22Rv1 (cell line): ENCODE measurements around the gene ALX4.

Experiments used
- H3K27ac ChIP-seq: fragments of 450-650 bp; 2 replicates; pipeline ENCODE4 v1.5.1; 2017
- ZFX ChIP-seq: fragments of 450-650 bp; IDR thresholded peaks from 2 replicates; pipeline ENCODE4 v1.6.1; 2017; ENCODE audit warnings: antibody characterized with exemption, borderline replicate concordance
- TF ChIP-seq, protein P1 (sequence below): fragments of 450-650 bp; IDR thresholded peaks from 2 replicates; pipeline ENCODE4 v1.5.1; 2017; ENCODE audit warnings: mild to moderate bottlenecking

Gene ALX4

DNA sequence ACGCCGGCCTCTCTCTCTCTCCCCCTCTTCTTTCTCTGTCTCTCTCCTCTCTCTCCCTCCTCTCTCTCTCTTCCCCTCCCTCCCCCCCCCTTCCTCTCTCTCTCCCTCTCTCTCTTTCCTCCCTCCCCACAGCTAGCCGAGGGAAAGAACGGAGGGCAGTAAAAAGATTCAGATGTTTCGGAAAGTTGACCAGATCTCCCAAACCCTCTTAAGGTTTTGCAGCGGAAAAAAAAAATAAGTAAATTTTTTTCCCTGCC, 195 bp upstream of the ALX4 start:
- H3K27ac ChIP-seq, result no peak overlapping the region
- TF ChIP-seq, protein P1, sequence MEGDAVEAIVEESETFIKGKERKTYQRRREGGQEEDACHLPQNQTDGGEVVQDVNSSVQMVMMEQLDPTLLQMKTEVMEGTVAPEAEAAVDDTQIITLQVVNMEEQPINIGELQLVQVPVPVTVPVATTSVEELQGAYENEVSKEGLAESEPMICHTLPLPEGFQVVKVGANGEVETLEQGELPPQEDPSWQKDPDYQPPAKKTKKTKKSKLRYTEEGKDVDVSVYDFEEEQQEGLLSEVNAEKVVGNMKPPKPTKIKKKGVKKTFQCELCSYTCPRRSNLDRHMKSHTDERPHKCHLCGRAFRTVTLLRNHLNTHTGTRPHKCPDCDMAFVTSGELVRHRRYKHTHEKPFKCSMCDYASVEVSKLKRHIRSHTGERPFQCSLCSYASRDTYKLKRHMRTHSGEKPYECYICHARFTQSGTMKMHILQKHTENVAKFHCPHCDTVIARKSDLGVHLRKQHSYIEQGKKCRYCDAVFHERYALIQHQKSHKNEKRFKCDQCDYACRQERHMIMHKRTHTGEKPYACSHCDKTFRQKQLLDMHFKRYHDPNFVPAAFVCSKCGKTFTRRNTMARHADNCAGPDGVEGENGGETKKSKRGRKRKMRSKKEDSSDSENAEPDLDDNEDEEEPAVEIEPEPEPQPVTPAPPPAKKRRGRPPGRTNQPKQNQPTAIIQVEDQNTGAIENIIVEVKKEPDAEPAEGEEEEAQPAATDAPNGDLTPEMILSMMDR, result no peak
- TF ChIP-seq ZFX, result no peak

DNA sequence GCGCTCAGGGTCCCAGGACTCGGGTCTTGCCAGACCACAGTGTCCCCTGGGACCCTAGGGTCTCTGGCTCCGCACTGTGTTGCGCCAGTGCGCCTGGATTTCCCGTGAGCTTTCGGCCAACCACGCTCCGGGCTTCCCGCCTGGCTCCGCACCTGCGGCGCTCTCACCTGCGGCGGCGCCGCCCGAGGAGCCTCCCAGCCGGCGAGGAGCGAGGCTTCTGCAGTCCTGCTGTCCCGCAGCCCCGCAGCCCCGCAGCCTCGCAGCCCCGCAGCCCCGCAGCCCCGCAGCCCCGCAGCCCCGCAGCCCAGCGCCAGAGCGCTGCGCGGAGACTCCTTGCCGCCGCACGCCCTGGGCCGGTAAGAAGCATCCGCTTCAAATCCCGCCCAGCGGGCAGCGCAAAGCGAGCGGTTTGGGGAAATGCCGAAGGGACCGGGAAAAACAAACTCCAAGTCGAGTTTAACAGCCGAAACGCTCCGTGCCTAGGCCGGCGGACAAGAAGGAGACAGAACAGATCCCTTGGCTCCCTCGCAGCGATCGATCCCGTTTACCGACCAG, 939 bp downstream of the ALX4 start:
- TF ChIP-seq, protein P1, result no peak
- TF ChIP-seq ZFX, result no peak
- no peak overlapping the region for H3K27ac ChIP-seq

DNA sequence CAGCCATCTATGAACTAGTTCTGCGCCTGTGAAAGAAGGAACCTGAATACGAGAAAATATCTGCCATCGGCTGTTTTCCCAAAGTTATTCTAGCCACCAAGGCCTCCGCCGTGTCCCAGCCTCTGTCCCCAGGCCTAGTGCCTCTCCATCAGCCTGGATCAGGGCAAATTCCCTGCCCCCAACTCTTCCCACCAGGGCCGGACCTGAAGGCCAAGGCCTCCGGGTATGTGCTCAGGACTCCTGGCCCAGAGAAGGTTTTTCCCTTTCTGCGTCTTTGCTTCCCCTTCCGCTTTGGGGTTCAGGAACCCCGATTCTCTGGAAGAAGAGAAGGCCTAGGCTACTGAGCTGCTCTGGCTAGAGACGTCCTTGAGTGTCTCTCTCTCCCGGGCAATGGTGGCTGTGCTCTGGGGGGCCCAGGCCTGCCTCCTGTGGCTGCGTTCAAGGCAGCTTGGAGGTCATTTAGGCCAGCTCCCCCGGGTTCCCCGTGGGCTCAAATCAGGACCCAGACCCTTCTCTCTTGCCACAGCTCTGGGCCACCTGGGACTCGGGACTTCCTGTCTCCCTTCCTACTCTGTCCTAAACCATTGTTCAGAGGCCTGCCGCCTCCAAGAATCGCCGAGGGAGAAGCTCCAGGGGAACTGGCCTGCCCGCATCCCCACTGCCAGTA, 1.6 kb downstream of the ALX4 start:
- TF ChIP-seq, protein P1, result no peak
- no peak for TF ChIP-seq ZFX
- H3K27ac ChIP-seq, result no peak overlapping the region

DNA sequence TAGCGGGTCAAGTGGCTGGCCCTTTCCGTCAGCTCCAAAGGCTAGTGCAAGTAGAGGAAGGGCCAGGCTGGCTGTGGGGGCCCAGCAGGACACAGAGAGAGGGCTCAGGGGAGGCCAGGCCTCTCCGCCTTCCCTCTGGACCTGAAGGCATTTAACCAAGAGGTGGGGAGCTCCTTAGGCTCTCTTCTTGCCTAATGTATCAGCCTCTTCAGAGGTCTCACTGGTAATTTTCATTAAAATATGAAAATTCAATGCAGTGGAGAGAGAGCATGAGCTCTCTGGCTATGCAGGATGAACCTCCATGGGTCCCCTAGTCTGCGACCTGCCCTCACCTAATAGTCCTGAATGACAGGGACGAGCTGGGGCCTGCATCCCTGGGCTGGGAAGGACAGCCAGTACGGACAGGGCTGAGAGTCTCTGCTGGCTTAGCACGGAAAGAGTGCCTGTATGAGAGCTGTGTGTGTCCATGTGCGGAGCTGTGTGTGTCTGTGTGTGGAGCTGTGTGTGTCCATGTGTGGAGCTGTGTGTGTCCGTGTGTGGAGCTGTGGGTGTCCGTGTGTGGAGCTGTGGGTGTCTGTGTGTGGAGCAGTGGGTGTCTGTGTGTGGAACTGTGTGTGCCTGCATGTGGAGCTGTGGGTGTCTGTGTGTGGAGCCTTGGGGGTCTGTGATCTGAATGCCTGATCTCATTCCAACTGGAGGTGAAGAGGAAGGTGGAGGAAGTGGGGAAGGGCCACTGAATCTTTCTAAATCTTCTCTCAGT, 2.4 kb downstream of the ALX4 start:
- TF ChIP-seq, protein P1, result no peak
- no peak for TF ChIP-seq ZFX
- H3K27ac ChIP-seq, result no peak overlapping the region

DNA sequence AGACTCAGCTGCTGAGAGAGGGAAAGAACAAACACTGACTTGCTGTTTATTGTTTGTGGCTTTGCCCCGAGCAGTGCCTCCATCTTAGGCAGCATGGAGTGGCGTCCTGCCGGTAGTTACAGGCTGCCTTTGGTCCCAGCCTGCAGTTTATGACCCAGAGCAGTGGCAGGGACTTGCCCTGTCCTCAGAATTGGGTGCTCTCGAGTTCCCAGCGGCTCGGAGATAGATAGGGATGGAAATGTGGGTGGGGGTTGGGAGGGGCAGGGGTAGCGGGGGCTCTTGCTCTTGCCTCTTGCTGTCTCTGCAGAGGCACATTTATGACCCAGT, 3.1 kb downstream of the ALX4 start:
- no peak overlapping the region for H3K27ac ChIP-seq
- no peak for TF ChIP-seq ZFX
- TF ChIP-seq, protein P1, result no peak

DNA sequence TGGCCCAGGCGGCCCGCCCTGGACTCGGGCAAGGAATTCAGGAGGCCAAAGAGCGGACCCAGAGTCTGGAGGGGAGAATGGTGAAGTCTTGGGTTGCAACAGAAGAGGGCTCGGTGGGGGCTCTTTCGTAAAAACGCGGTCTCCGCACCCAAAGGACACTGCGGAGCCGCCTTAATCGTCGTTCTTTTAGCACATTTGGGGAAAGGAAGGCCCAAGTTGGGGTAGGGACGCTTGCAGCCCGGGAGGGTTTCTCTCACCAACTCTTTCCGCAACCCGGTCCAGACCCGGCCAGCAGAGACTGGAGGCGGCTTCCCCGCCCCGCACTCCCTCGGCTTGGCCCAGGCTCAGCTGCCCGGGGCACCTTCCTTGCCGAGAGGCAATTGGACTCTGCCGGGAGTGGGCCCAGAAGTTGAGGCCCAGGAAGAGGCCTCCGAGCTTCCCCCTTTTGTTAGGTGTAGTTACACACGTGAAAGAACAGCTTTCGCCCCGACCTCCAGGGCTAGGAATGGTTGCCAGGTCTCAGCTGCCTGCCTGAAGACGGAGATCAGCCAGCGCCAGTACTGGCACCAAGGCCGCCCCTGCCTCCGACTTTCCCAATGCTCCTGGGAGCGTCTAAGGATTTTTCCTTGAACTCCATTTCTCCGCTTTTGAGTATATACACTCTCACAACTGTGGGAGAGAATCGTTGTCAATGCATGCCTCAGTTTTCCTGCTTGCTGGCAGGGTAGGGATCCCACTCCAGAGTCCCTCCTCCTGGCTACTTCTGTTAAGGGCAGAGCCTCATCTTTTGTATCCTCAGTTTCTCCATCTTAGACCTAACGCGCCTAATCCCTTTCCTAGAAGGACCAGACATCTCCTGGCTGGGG, 3.7 kb downstream of the ALX4 start:
- H3K27ac ChIP-seq, result no peak overlapping the region
- TF ChIP-seq, protein P1, result no peak
- no peak for TF ChIP-seq ZFX
